C4-2B (cell line): ENCODE measurements around the gene TPO.

Experiments used
- ZFX ChIP-seq: fragments of 450-650 bp; IDR thresholded peaks from 2 replicates; pipeline ENCODE4 v1.6.1; 2017
- TF ChIP-seq, protein P1 (sequence below): fragments of 450-650 bp; conservative IDR thresholded peaks from 2 replicates; pipeline ENCODE4 v1.5.1; 2017; ENCODE audit warnings: mild to moderate bottlenecking

GRCh38 chr2:1438972-1439371 lies 25.7 kb downstream of the TPO start:
- TF ChIP-seq, protein P1, sequence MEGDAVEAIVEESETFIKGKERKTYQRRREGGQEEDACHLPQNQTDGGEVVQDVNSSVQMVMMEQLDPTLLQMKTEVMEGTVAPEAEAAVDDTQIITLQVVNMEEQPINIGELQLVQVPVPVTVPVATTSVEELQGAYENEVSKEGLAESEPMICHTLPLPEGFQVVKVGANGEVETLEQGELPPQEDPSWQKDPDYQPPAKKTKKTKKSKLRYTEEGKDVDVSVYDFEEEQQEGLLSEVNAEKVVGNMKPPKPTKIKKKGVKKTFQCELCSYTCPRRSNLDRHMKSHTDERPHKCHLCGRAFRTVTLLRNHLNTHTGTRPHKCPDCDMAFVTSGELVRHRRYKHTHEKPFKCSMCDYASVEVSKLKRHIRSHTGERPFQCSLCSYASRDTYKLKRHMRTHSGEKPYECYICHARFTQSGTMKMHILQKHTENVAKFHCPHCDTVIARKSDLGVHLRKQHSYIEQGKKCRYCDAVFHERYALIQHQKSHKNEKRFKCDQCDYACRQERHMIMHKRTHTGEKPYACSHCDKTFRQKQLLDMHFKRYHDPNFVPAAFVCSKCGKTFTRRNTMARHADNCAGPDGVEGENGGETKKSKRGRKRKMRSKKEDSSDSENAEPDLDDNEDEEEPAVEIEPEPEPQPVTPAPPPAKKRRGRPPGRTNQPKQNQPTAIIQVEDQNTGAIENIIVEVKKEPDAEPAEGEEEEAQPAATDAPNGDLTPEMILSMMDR: no peak
- TF ChIP-seq ZFX: no peak
